Common myeloid progenitor, CD34-positive (primary cell): ENCODE results near the gene LCN6.
A peak's percentile ranks its signal among the peaks of the same experiment; 100 is the strongest.

Experiments used
- CTCF ChIA-PET: fragments of 350-600 bp; sonication (Branson Sonifier 250); formaldehyde crosslinking; loops from one replicate; lab custom pipeline; 2021; ENCODE audit warnings: antibody characterized with exemption; lab: Charles Lee
- POLR2A ChIA-PET: fragments of 350-600 bp; sonication (Branson Sonifier 250); formaldehyde crosslinking; loops from one replicate; lab custom pipeline; 2021; ENCODE audit warnings: antibody characterized with exemption; lab: Charles Lee
- DNase-seq, 3 donors: peaks; one replicate each; pipeline versions ENCODE4 v3.0.0 to v3.0.0-alpha.2; 2013
- H3K27ac ChIP-seq, 2 experiments: 1 replicate in 1 of 2; 2 replicates in 1 of 2; pipeline ENCODE4 v1.7.0; 2013; ENCODE audit warnings: inconsistent platforms in 2 of 2, low read length in 2 of 2, mild to moderate bottlenecking in 2 of 2, low read depth in 1 of 2, moderate library complexity in 1 of 2; ENCODE audit not compliant: severe bottlenecking in 2 of 2, insufficient read depth in 1 of 2, poor library complexity in 1 of 2
- H3K27me3 ChIP-seq, 5 experiments: replicated peaks in 2 of 5; 1 replicate in 3 of 5; 2 replicates in 2 of 5; pipeline versions ENCODE4 v1.6.1 to v1.7.0; 2013; ENCODE audit warnings: low read length in 4 of 5, mild to moderate bottlenecking in 2 of 5, moderate library complexity in 2 of 5, inconsistent platforms in 1 of 5; ENCODE audit not compliant: insufficient read depth in 5 of 5, control insufficient read depth in 4 of 5
- H3K36me3 ChIP-seq, 4 experiments: 1 replicate in 2 of 4; 2 replicates in 2 of 4; pipeline versions ENCODE4 v1.6.1 to v1.7.0; 2013; ENCODE audit warnings: low read length in 3 of 4, control low read depth in 1 of 4, mild to moderate bottlenecking in 1 of 4; ENCODE audit not compliant: control insufficient read depth in 4 of 4, insufficient read depth in 4 of 4
- H3K4me1 ChIP-seq, 4 experiments: 1 replicate in 3 of 4; 2 replicates in 1 of 4; pipeline versions ENCODE4 v1.6.1 to v1.7.1; 2013; ENCODE audit warnings: low read length in 3 of 4, mild to moderate bottlenecking in 3 of 4, control low read depth in 1 of 4, inconsistent platforms in 1 of 4, moderate library complexity in 1 of 4; ENCODE audit not compliant: control insufficient read depth in 4 of 4, insufficient read depth in 4 of 4; ENCODE audit errors: control extremely low read depth in 1 of 4
- H3K4me3 ChIP-seq, 7 experiments: 1 replicate in 4 of 7; 2 replicates in 3 of 7; pipeline versions ENCODE4 v1.5.1 to v1.7.0; 2013; ENCODE audit warnings: mild to moderate bottlenecking in 7 of 7, low read length in 6 of 7, moderate library complexity in 6 of 7, inconsistent platforms in 2 of 7, low read depth in 2 of 7, control low read depth in 1 of 7; ENCODE audit not compliant: insufficient read depth in 4 of 7, control insufficient read depth in 1 of 7; ENCODE audit errors: extremely low read depth in 1 of 7
- H3K9me3 ChIP-seq, 5 experiments: 1 replicate in 4 of 5; 2 replicates in 1 of 5; pipeline versions ENCODE4 v1.6.1 to v1.7.1; 2013; ENCODE audit warnings: low read length in 4 of 5, mild to moderate bottlenecking in 2 of 5, inconsistent platforms in 1 of 5, low read depth in 1 of 5, moderate library complexity in 1 of 5; ENCODE audit not compliant: control insufficient read depth in 4 of 5, insufficient read depth in 2 of 5; ENCODE audit errors: control extremely low read depth in 1 of 5
- WGBS: methylation state at CpG from one replicate; pipeline ENCODE4 v1.1.5; 2013; ENCODE audit not compliant: insufficient coverage; 5-methylcytosine and 5-hydroxymethylcytosine counted together

LCN6 gene

GRCh38 chr9:136740971-136741882, 7.1 kb downstream of the LCN6 start:
- Histone ChIP-seq H3K27me3 (peaks cover 0 to 2% (median 0%) of the 10 kb centered on the region in 5 experiments), H3K27ac (no peak overlapping the region), H3K9me3 (no peaks in the 10 kb centered on the region), H3K4me1 (peaks cover 0 to 31% (median 28%) of the 10 kb centered on the region in 4 experiments), H3K4me3 (peak overlapping the region in 6 of 7 experiments; percentile 13 to 59 (median 35)), H3K36me3 (no peaks in the 10 kb centered on the region)
- DNase-seq: no peak
- 26% methylated on average over 32 of the region's 37 CpGs for WGBS
- CTCF ChIA-PET: interaction anchor here (0.7 to 3.6 kb wide), 5 partner anchors 9 to 26 kb away, joined by 3 to 24 read pairs (median 4); no protein-coding TSS in a partner anchor
- POLR2A ChIA-PET: interaction anchor here (1.0 to 1.9 kb wide), 2 partner anchors 13 to 23 kb away, joined by 5 to 14 read pairs; no protein-coding TSS in a partner anchor

- DNase-seq: no peak
- Histone ChIP-seq H3K36me3 (no peaks in the 10 kb centered on the region), H3K27ac (no peak overlapping the region), H3K27me3 (peaks cover 0 to 2% (median 0%) of the 10 kb centered on the region in 5 experiments), H3K9me3 (no peaks in the 10 kb centered on the region), H3K4me1 (peaks cover 0 to 26% (median 25%) of the 10 kb centered on the region in 4 experiments), H3K4me3 (no peak overlapping the region)
- 93% methylated on average over 10 of the region's 16 CpGs for WGBS
- CTCF ChIA-PET: interaction anchor here (1.1 to 3.6 kb wide), 4 partner anchors 11 to 21 kb away, joined by 3 to 24 read pairs (median 4); no protein-coding TSS in a partner anchor
- POLR2A ChIA-PET: interaction anchor here (1.9 kb wide), 1 partner anchor 12 kb away, joined by 14 read pairs; no protein-coding TSS in a partner anchor
Measured at GRCh38 chr9:136740491-136740890, 7.8 kb downstream of the LCN6 start.

DNA sequence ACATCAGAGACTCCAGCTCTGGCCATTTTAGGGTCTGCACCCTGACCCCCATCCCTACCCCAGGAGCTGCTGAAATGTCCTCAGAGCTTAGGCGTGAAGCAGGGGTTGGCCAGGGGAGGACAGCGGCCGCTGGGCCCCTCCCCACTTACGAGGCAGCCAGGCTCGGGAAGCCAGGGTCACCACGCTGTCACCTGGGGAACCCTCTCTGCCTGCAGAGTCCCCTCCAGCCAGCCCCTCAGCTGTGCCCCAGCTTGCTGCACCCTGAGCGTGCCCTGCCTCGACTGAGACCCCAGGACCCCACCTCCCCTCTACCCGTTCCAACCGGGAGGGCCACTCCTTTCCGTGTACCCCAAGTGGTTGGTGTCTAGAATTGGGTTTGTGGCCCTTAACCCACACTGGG, 8.3 kb downstream of the LCN6 start:
- no peak for DNase-seq
- Histone ChIP-seq H3K4me3 (no peak overlapping the region), H3K9me3 (no peaks in the 10 kb centered on the region), H3K4me1 (peaks cover 0 to 26% (median 24%) of the 10 kb centered on the region in 4 experiments), H3K36me3 (no peaks in the 10 kb centered on the region), H3K27me3 (peaks cover 0 to 2% (median 0%) of the 10 kb centered on the region in 5 experiments), H3K27ac (no peak overlapping the region)
- WGBS: 98% methylated on average over 10 of the region's 11 CpGs
- POLR2A ChIA-PET: no interaction called here
- CTCF ChIA-PET: interaction anchor here (1.0 to 3.6 kb wide), 4 partner anchors 11 to 21 kb away, joined by 3 to 24 read pairs (median 4); no protein-coding TSS in a partner anchor

GRCh38 chr9:136739509-136739908, 8.8 kb downstream of the LCN6 start:
- DNase-seq: no peak
- Histone ChIP-seq H3K27ac (no peak overlapping the region), H3K27me3 (peaks cover 0 to 2% (median 0%) of the 10 kb centered on the region in 5 experiments), H3K9me3 (no peaks in the 10 kb centered on the region), H3K4me1 (peaks cover 0 to 26% (median 24%) of the 10 kb centered on the region in 4 experiments), H3K36me3 (no peaks in the 10 kb centered on the region), H3K4me3 (no peak overlapping the region)
- WGBS: 96% methylated on average over 23 of the region's 23 CpGs
- ChIA-PET CTCF (interaction anchor here (1.0 to 3.6 kb wide), 4 partner anchors 10 to 22 kb away, joined by 3 to 24 read pairs (median 4); no protein-coding TSS in a partner anchor), POLR2A (no interaction called here)

DNA sequence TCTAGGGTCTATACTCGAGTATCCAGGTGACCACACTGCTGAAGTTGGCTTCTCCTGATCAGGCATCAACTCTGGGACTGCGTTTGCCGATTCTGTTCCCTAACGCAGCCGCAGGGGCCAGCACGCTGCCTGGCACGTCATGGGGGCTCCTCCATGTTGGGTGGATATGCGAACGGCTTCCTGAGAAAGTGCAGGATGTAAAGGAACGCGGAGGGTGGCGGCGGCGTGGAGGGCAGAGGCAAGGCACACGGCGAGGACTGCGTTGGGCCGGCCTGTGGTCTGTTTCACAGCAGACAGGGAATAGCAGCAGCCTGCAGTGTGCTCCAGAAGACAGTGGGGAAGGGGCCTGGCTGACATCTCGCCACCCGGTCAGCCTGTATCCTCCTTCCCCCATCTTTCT, 9.4 kb downstream of the LCN6 start:
- POLR2A ChIA-PET: no interaction called here
- CTCF ChIA-PET: no interaction called here
- no peaks in the 10 kb centered on the region for H3K9me3 ChIP-seq
- no peak overlapping the region for H3K4me3 ChIP-seq
- H3K4me1 ChIP-seq: peaks cover 0 to 26% (median 24%) of the 10 kb centered on the region in 4 experiments
- DNase-seq: no peak
- no peak overlapping the region for H3K27ac ChIP-seq
- WGBS: 98% methylated on average over 17 of the region's 20 CpGs
- peaks cover 0 to 2% (median 0%) of the 10 kb centered on the region in 5 experiments for H3K27me3 ChIP-seq
- no peaks in the 10 kb centered on the region for H3K36me3 ChIP-seq

DNA sequence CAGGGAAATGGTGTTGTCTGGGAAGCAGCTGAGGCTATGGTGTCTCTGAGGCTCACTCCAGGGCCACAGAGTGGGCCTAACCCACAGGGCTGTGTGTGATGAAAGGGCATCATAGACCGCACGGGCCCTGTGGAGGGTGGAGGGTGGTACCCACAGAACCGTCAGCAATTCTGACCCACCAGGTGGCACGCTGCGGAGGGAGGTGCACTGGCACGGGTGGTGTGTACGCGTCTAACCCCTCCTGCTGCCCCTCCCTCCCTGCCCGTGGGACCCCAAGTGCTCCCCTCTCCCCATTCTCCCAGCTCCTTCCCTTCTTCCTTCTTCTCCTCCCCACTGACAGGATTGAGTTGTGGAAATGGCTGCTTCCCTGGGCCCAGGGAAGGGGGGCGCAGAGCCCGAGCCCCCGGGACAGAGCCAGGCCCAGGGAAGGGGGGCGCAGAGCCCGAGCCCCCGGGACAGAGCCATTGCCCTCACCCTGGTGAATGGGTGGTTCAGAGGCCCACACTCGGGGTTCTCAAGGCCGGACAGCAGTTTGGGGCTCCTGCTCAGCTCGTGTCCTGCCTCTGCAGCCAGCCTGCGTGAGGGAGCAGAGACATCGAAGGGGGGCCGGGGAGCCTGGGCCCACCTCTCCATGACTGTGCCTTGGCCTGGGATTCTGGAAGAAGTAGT, 12.4 kb downstream of the LCN6 start:
- Histone ChIP-seq H3K27ac (no peak overlapping the region), H3K4me1 (peaks cover 0 to 4% (median 3%) of the 10 kb centered on the region in 4 experiments), H3K36me3 (peaks cover 0 to 2% (median 0%) of the 10 kb centered on the region in 4 experiments), H3K9me3 (peaks cover 0 to 1% (median 0%) of the 10 kb centered on the region in 5 experiments), H3K27me3 (no peaks in the 10 kb centered on the region), H3K4me3 (no peak overlapping the region)
- DNase-seq: no peak
- WGBS: 99% methylated on average over 11 of the region's 21 CpGs
- ChIA-PET POLR2A (no interaction called here), CTCF (interaction anchor here (1.2 kb wide), 1 partner anchor 8 kb away, joined by 4 read pairs; no protein-coding TSS in a partner anchor)
